Motor neuron (in vitro differentiated cells): ENCODE results near the gene PPFIA3. TPM values are rescaled to one million over a fixed set of nuclear protein-coding genes. Genes with fewer than 3 reads are reported as not detected.
A peak's percentile ranks its signal among the peaks of the same experiment; 100 is the strongest.

Experiments
- ATAC-seq, 8 experiments: fragments of 200-7000 bp; cut with Tn5 transposase; replicated peaks in 6 of 8; 2 replicates each; pipeline ENCODE4 v1.8.0; 2021; ENCODE audit warnings: mild to moderate bottlenecking in 8 of 8, moderate library complexity in 8 of 8
- H3K27ac ChIP-seq, 2 donors: fragments of 250-450 bp; sonication (Bioruptor Pico); 2 replicates each; pipeline ENCODE4 v1.9.0; 2021; ENCODE audit warnings: antibody characterized with exemption in 2 of 2, mild to moderate bottlenecking in 2 of 2, moderate library complexity in 1 of 2
- H3K4me1 ChIP-seq, 2 donors: fragments of 250-450 bp; sonication (Bioruptor Pico); replicated peaks in 1 of 2; 2 replicates each; pipeline ENCODE4 v1.6.1; 2021; ENCODE audit warnings: antibody characterized with exemption in 2 of 2, mild to moderate bottlenecking in 2 of 2, moderate library complexity in 1 of 2
- H3K4me3 ChIP-seq, 5 donors: fragments of 250-450 bp; sonication (Bioruptor Pico); 2 replicates each; pipeline ENCODE4 v1.9.0; 2021; ENCODE audit warnings: antibody characterized with exemption in 5 of 5, mild to moderate bottlenecking in 5 of 5, moderate library complexity in 4 of 5
- WGBS, 10 experiments: fragments of 450-650 bp; shearing (Covaris generic); methylation state at CpG; one replicate each; pipeline ENCODE4 v1.0.0; 2022; 5-methylcytosine and 5-hydroxymethylcytosine counted together
- in situ Hi-C, 9 experiments: fragments of 400-800 bp; cut with MboI; loops; one replicate each; pipeline ENCODE4 v1.15.0; 2021; ENCODE audit warnings: low sequenced_read_pairs in 9 of 9, low pct_unique_long_range_greater_than_20kb in 2 of 9; ENCODE audit not compliant: unreplicated experiment in 9 of 9
- total RNA-seq, 8 experiments: library from RNA; unstranded; fragments of 300-600 nt; gene quantifications; 2 replicates each; pipeline versions ENCODE4 v1.2.3 to v1.2.4, GENCODE V29; 2022

Gene PPFIA3
- total RNA-seq, 8 experiments from 2014 or later: 4.7 to 52.5 (median 23.5) TPM

DNA sequence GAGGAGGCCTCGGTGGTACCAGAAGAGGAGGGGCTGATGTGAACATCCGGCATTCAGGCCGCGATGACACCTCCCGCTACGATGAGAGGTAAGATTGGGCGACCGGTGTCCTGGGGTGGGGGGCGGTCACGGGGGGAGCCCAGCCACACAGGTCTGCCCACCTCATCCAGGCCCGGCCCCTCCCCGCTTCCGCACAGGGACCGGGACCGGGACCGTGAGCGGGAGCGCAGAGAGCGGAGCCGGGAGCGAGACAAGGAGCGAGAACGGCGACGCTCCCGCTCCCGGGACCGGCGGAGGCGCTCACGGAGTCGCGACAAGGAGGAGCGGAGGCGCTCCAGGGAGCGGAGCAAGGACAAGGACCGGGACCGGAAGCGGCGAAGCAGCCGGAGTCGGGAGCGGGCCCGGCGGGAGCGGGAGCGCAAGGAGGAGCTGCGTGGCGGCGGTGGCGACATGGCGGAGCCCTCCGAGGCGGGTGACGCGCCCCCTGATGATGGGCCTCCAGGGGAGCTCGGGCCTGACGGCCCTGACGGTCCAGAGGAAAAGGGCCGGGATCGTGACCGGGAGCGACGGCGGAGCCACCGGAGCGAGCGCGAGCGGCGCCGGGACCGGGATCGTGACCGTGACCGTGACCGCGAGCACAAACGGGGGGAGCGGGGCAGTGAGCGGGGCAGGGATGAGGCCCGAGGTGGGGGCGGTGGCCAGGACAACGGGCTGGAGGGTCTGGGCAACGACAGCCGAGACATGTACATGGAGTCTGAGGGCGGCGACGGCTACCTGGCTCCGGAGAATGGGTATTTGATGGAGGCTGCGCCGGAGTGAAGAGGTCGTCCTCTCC is 11.5 kb upstream of the PPFIA3 start:
- Histone ChIP-seq H3K4me1 (peaks cover 23 to 24% of the 10 kb centered on the region in 2 donors), H3K4me3 (no peak overlapping the region), H3K27ac (no peak overlapping the region)
- 80 to 100% (median 96%) methylated on average over 1 to 12 of the region's 93 CpGs; no CpG with 5 or more reads in 5 of the 10 experiments for WGBS, 10 experiments
- ATAC-seq: no peak
- in situ Hi-C loops: no loop called here

DNA sequence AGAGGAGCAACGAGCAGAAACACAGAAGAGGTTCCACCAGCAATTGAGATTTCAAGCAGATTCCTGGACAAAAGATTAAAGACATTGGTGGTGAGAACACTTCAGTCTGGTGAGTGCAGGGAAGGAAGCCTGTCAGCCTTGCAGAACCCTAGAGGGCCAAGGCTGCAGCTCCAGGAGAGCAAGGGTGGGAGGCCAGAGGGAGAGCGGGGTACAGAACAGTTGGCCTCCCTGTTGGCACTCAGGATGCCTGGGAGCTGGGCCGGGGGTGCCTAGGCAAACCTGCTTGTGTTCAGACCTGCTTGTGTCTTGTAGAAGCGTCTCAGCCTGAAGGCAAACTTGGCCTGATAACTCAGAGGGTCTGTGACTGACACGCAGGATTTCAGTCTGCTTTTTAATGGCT is 10.3 kb upstream of the PPFIA3 start:
- in situ Hi-C loops: no loop called here
- Histone ChIP-seq H3K4me1 (peaks cover 21 to 25% of the 10 kb centered on the region in 2 donors), H3K4me3 (no peak overlapping the region), H3K27ac (no peak overlapping the region)
- 65 to 100% (median 91%) methylated on average over 1 to 4 of the region's 5 CpGs; no CpG with 5 or more reads in 3 of the 10 experiments for WGBS, 10 experiments
- no peak for ATAC-seq

DNA sequence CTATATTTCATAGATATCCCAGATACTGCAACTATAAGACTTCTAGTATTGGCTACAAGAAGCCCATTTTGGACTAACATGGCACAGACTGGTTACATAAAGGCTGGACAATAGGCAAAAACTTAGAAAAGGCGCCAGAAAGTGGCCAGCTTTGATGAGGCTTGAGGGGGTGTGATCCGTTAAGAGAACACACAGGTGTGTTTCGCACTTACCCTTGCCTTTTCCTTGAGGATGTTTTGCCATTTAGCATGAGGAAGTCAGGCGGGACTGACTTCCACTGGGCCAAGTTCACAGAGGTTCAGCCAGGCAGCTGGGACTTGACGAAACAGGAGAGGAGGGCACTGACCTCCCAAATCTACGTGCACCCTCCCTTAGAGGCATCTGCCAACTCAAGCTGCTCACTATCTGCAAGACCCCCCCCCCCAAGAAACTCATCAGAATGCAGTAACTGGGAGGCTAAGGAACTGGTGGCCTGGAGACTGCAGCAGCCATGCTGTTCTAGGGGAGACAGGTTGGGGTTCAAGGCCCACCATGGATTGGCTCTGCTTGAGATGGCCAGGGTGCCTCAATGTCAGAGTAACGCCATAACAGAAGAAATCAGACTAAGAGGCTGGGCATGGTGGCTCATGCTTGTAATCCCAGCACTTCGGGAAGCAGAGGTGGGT is 9.6 kb upstream of the PPFIA3 start:
- no peak for ATAC-seq
- 80 to 100% (median 91%) methylated on average over 1 to 6 of the region's 8 CpGs; no CpG with 5 or more reads in 1 of the 10 experiments for WGBS, 10 experiments
- in situ Hi-C loops: no loop called here

DNA sequence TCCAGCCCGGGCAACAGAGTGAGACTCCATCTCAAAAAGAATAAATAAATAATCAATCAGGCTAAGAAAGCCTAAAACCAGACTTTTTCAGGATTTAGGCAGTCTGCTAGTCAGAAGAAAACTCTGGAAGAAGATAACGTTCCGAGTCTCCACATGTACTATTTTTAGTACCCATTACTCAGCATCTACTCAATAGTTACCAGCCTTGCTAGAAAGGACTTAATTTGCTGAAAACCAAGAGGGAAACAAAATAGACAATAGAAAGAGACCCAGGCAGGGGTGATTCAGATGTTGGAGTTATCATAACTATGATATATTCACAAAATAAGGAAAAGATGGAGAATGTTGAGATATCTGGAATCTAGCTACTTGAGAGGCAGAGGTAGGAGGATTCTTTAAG is 8.8 kb upstream of the PPFIA3 start:
- 0 to 79% (median 40%) methylated on average over 1 to 3 of the region's 3 CpGs; no CpG with 5 or more reads in 2 of the 10 experiments for WGBS, 10 experiments

More for the DNA sequence above, 9.6 kb upstream of the PPFIA3 start:
- H3K4me1 ChIP-seq: peaks cover 14 to 18% of the 10 kb centered on the region in 2 donors
- no peak overlapping the region for H3K27ac ChIP-seq
- H3K4me3 ChIP-seq: no peak overlapping the region

DNA sequence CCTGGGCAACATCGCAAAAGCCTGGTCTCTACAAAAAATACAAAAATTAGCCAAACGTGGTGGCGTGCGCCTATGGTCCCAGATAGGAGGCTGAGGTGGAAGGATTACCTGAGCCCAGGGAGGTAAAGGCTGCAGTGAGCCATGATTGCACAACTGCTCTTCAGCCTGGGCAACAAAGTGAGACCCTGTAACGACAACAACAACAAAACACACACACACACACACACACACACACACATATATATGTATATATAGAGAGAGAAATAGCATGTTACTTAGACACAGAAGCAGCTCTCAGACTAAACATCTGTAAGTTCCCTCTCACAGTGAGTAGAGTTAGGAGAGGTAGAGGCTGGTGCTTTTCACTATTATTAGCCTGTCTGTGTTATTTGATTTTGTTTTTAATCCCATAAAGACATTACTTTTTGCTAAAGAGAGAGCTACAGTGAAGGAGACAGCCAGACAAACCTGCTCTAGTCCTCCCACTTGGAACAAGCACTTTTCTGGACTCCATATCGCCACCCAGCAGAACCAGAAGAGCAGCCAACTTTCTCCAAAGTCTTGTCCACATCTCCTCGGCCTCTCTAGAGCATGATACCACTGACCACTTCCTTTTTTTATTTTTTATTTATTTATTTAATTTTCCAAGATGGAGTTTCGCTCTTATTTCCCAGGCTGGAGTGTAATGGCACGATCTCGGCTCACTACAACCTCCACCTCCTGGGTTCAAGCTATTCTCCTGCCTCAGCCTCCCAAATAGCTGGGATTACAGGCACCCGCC is 7.9 kb upstream of the PPFIA3 start:
- Histone ChIP-seq H3K4me1 (peaks cover 13 to 14% of the 10 kb centered on the region in 2 donors), H3K4me3 (no peak overlapping the region), H3K27ac (no peak overlapping the region)
- WGBS, 10 experiments: 72 to 100% (median 83%) methylated on average over 1 to 9 of the region's 11 CpGs
- ATAC-seq: no peak
- in situ Hi-C loops: no loop called here

More for the DNA sequence above, 8.8 kb upstream of the PPFIA3 start:
- Histone ChIP-seq H3K4me3 (no peak overlapping the region), H3K27ac (no peak overlapping the region), H3K4me1 (peaks cover 13 to 14% of the 10 kb centered on the region in 2 donors)
- in situ Hi-C loops: no loop called here
- ATAC-seq: no peak

DNA sequence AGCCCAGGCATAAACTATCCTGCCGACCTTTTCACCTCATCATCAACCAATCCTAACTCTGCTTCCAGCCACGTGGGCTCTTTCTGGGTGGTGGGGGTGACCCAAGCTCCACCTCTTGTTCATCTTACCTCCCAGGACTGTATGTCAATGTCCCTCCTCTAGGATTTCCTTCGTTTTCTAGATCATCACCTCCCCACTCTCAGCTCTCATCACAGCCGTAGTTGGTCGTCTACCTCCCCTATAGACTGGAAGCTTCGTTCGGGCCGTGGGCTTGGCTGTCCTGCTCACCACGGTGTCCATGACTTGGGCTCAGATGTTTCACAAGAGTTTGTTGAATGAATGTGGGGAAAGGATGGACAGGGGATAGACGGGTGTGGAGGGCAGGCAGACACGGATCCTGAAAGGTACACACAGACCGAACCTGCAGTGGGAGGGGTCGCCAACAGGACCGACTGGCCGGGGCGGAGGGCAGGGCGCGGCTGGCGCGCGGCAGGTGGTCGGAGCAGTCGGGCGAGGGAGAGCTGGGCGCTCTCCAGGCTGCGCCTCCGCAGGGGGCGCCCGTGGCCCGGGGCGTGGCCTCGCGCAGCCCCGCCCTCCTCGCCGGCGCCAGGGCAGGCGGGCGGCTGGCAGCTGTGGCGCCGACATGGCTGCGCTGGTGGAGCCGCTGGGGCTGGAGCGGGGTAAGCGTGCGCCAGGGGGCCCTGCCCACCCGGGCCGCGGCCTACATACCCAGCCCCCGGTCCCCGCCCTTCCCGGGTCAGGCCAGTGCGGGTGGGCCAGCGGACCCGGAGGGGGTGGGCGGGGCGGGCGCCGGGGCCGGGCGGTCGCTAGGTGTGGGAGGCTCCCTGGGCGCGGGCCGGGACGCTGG is 5.3 kb upstream of the PPFIA3 start, which contains the start of gene LIN7B:
TSS of gene LIN7B (plus strand) at position 609 of the 868 bp plus-strand sequence. CDS start at position 644, 35 bp downstream.
- H3K4me1 ChIP-seq: peaks cover 20 to 22% of the 10 kb centered on the region in 2 donors
- in situ Hi-C loops: no loop called here
- 0 to 17% (median 6%) methylated on average over 1 to 29 of the region's 66 CpGs; no CpG with 5 or more reads in 3 of the 10 experiments for WGBS, 10 experiments
- peak; percentile 40 to 69 (median 60) for ATAC-seq
- H3K4me3 ChIP-seq: peak within 1 kb of the TSS; percentile 57 to 98 (median 90)
- H3K27ac ChIP-seq: peak within 1 kb of the TSS; percentile 66 to 88

DNA sequence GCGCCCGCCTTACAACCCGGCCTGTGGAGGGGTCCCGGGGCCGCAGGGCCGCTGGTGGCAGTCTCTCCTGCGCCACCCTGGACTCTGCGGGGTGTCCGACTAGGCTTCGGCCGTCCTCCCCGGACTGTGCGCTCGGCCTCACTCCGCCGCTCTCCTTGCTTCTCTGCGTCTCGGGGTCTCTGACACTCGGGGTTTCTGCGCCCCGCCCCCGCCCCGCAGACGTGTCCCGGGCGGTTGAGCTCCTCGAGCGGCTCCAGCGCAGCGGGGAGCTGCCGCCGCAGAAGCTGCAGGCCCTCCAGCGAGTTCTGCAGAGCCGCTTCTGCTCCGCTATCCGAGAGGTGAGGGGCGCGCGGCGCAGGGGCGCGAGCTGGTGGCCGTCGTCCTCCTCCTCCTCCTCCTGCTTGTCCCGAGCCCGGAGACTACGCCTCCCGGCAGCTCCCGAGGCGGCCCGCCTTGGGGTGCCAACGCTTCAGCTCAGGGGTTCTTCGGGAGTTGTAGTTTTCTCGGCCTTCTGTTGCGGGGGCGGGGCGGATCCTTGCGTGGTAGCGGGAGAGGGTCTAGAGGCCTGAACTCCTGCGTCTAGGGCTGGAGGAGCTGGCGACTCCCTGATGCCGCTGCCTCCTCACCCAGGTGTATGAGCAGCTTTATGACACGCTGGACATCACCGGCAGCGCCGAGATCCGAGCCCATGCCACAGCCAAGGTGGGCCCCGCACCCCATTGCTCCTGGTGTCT is 4.5 kb upstream of the PPFIA3 start:
- Histone ChIP-seq H3K27ac (peak overlapping the region; percentile 66 to 88), H3K4me3 (peak overlapping the region; percentile 57 to 98 (median 90)), H3K4me1 (peaks cover 20 to 22% of the 10 kb centered on the region in 2 donors)
- in situ Hi-C loops: no loop called here
- ATAC-seq: peak in 5 of 8 experiments; percentile 20 to 31 (median 26)
- WGBS, 10 experiments: 0 to 100% (median 16%) methylated on average over 1 to 20 of the region's 68 CpGs; no CpG with 5 or more reads in 3 of the 10 experiments

DNA sequence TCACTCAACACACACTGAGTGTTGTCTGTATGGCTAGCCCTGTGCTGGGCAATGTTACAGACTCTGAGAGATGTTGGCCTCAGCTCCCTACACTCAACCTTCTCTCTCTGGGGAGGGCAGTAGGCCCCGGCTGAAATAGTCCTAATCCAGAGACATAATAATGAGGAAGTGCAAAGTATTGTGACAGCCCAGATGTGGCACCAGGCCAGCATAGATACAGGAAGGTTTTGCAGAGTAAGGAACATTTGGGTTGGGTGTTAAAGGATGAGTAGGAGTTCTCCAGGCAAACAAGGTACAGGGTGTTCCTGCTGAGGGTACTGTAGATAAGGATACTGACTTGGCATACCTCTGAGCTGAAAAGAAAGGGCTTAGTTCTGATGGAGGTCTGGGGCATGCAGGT is 2.8 kb upstream of the PPFIA3 start:
- 63 to 100% (median 85%) methylated on average over 1 of the region's 1 CpG; no CpG with 5 or more reads in 6 of the 10 experiments for WGBS, 10 experiments
- no peak overlapping the region for H3K4me3 ChIP-seq
- ATAC-seq: no peak
- H3K27ac ChIP-seq: no peak overlapping the region
- in situ Hi-C loops: no loop called here
- H3K4me1 ChIP-seq: peaks cover 20 to 22% of the 10 kb centered on the region in 2 donors

DNA sequence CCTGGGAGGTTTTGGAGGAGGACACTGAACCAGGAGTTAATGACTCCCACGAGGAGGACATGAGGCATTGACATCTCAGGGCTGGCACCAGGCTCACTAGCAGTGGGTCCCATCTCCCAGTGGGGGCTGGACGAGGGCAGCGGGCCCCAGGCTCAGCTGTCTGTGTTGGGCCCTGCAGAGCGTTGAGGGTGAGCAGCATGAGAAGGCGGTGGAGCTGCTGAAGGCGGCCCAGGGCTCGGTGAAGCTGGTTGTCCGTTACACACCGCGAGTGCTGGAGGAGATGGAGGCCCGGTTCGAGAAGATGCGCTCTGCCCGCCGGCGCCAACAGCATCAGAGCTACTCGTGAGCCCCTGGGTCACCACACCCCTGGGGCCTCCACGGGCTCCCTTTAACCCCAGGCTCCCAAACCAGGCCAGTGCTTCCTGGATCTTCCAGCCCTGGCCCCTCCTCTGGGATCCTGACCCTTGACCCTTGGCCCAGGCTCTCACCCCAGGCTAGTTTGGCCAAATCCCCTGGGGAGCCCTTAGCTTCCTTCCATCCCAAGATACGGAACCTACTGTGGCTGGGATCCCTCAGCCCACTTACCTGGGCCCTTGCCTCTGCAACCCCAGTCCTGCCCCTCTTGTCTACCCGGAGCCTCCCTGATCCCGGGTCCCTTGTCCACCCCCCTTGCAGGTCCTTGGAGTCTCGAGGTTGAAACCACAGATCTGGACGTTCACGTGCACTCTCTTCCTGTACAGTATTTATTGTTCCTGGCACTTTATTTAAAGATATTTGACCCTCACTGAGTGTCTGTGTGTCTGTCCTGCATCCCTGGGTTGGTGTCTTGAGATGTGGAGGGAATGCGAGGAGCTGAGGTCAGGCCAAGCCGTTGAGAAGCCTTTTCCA is 1.4 kb upstream of the PPFIA3 start:
- Histone ChIP-seq H3K4me3 (peak overlapping the region; percentile 42 to 72 (median 58)), H3K27ac (peak overlapping the region; percentile 95 to 97), H3K4me1 (peaks cover 20 to 22% of the 10 kb centered on the region in 2 donors)
- in situ Hi-C loops: no loop called here
- ATAC-seq: no peak
- WGBS, 10 experiments: 20 to 87% (median 67%) methylated on average over 1 to 11 of the region's 26 CpGs; no CpG with 5 or more reads in 3 of the 10 experiments

DNA sequence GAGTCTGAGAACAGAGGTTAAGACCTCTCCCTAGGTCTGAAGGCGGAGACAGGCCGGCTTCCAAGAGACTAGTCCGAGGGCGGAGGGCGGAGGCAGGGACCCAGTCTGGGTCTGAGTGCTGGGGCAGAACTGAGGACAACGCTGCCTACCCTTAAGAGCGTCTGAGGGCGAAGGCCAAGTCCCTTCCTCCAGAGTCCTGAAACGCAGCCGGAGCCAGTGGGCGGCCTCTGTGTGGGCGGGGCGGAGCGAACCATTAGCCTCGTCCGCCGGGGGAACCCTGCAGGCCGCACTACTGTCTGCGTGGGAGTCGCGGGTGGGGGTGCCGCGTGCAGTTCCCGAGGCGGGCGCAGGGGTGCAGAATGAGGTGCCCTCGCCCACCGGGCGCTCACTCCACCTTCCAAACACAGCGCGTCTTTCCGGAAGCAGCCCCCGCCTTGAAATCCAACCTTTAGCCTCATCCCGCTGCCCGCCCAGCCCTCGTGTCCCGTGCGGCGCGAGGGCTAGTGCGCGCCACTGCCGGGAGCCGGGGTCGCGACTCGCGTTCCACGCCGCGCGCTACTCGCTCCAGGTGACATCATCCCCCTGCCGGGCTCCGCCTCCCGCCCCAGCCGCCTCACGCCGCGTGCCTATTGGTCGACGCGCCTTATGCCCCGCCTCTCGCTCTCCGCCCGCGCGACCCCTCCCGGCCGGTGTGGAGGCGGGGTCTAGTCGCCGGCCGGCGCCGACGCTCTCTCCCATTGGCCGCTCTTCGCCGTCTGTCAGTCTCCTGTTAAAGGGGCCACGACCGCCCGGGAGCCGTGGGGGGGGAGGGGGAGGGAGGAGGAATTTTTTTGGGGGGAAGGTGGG is 556 bp upstream of the PPFIA3 start, which contains the start of gene C19orf73:
TSS of gene C19orf73 (minus strand) at position 579 of the 846 bp plus-strand sequence. CDS start at position 458, 121 bp downstream.
- 0 to 18% (median 8%) methylated on average over 4 to 16 of the region's 85 CpGs; no CpG with 5 or more reads in 5 of the 10 experiments for WGBS, 10 experiments
- peak within 1 kb of the TSS; percentile 42 to 72 (median 58) for H3K4me3 ChIP-seq
- in situ Hi-C loops: no loop called here
- ATAC-seq: peak; percentile 70 to 80 (median 74)
- peaks cover 12 to 15% of the 10 kb centered on the region in 2 donors for H3K4me1 ChIP-seq
- peak within 1 kb of the TSS; percentile 95 to 97 for H3K27ac ChIP-seq
